ENCODE results near the gene COG6. TPM values are rescaled to one million over a fixed set of nuclear protein-coding genes. Genes with fewer than 3 reads are reported as not detected.

COG6 gene
- 46.3 TPM for total RNA-seq

DNA sequence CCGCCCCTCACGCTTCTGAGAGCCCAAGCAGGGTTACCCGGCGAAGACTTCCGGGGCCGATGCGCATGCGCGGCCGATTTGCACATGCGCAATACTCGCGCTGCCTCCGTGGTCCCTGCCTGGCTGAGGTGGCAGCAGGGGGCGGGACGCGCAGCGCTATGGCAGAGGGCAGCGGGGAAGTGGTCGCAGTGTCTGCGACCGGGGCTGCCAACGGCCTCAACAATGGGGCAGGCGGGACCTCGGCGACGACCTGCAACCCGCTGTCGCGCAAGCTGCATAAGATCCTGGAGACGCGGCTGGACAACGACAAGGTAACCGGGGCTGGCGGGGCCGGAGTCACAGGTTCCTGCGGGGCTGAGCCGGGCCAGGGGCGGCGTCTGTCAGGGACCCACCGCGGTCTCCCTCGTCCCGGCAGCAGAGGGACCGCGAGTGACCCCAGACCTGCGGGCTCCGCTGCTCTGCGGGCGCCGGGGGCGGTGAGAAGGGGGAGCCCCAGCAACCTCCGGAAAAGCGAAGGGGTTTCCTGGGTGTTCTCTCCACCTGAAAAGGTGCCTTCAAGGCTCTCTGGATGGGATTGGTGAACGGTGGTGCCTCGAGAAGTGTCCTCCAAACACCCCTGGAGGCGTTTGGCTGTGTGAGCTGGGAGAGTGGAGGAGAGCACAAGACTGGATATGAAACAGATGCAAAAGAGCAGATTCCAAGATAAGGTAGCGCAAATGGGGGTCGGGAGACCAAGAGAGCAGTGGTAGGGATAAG, at the start of gene COG6:
COG6 (plus strand) TSS at position 94 of the 756 bp plus-strand sequence; CDS start at position 159, 65 bp downstream.
- peak; percentile 93 for DNase-seq (ENCODE audit: low spot score)

DNA sequence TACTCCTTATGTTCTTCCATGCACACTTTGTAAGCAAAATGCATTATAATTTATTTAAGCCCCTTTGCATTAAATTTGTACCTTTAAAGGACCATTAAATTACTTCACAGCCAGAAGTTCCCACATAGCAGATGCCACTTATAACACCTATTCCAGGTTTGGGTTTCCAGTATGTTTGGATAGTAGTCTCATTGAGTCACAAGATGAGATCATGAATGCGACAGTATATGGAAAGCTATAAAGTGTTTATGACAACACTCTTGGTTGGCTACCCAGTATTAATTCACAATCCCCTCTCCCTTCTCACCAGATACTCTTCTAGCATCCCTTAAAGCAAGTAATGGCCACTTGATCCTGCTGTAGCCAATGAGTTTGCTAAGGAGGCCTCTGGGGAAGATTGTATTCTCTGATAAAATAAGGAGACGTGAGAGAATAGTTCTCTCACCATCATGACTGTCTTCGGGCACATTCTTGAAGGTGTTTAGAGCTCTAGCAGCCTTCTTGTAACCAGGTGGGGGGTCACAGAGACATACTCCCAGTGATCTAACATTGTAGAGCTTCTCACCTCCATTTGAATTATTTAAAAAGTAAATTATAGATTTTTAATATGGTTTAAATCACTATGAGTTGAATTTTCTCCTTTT, 49.7 kb upstream of the COG6 start:
- no peak for DNase-seq (ENCODE audit: low spot score)

DNA sequence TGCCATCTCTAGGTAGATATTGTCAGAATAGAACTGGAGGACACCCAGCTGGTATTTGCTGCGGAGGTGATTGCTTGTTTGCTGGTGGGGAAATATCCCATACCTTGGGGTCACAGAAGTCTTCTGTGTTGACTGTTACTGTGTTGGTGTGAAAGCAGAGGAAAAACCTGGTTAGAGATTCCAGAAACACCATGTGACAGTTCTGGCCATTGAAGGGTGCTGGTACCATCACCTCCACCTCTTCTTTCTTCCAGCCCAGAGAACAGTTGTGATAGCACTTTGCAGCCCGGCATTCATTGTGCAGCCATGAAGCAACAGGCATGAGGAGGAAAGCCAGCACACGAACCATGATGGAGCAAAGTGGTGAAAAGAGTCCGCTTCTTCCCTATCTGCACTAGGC, 47.6 kb upstream of the COG6 start:
- no peak for DNase-seq (ENCODE audit: low spot score)

DNA sequence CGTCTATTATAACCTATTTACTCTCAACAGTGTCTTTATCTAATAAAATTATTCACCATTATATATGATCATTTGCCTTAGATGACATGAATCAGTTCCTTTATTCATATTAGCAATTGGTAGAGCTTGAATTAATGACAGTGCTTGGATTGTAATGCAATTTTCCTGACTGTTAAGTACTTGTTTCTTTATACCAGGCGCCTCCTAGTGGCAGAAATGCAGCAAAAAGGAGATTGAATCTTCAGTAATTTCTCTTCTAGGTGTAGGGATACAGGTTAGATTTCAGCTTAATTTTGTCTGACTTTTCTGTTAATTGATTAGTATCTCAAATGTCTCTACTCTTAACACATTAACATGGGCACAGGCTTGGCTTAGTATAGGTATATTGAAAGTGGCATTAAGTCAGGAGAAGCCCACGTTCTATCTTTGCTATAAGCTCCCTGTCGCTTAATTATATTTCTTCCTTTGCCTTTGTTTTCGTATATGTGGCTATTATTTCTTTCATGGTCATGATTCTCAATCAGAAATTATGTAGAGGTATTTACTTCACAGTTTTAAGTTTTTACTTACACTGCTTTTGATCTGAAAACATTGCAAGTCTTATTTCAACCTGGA, 43.3 kb upstream of the COG6 start:
- peak; percentile 78 for DNase-seq (ENCODE audit: low spot score)

DNA sequence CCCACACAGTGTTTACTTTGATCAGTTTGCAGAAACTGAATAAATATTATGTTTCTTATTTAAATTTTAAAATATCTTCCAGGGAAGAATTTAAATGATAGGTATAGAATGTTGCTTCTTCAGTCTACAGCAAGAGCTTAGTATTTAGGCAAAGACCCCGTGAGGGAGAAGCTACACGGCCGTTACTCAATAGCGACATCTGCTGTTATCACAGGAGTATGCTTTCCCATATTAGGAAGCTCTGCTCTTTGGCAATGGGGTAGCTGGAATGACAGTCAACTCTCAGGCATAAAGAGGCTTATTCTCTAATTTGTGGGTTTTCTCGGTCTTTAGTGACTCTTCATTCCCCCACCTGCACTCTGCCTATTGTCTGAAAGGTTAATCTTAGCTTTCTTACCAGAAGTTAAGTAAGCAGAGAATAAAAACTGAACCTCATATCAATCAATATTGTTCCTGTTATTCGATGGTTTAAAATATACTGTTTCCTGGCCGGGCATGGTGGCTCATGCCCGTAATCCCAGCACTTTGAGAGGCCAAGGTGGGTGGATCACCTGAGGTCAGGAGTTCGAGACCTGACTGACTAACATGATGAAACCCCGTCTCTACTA, 39.3 kb upstream of the COG6 start:
- peak; percentile 51 for DNase-seq (ENCODE audit: low spot score)

DNA sequence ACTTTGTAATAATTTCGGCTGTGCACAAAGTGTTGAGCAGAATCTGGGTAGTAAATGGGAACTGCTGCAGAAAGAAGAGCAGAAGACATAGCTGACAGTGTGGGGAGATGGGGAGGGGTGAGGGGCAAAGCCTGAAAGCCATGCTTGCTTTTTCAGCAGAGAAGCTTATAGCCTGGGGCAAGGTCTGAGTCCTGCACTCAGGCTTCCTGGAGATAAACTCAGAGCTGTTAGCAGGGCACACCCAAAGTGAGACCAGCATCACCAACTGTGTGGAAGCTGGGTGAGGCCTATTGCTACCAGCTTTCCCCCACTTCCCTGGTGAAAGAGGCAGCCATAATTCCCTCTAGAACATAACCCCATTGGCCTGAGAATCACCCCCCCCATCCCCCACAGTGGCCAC, 36.9 kb upstream of the COG6 start:
- DNase-seq (ENCODE audit: low spot score), result no peak

DNA sequence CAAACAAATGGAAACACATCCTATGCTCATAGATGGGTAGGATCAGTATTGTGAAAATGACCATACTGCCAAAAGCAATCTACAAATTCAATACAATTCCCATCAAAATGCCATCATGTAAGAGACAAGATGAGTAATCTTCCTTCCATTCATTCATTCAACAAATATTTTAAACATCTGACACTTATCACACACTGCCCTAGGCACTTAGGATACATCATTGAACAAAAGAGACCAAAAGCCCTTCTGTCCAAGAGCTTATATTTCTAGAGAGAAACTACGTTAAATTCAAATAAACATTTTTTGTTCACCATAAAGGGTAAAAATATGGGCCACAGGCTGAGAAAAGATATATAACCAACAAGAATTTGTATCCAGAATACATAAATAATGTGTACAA, 32.0 kb upstream of the COG6 start:
- DNase-seq (ENCODE audit: low spot score), result no peak

DNA sequence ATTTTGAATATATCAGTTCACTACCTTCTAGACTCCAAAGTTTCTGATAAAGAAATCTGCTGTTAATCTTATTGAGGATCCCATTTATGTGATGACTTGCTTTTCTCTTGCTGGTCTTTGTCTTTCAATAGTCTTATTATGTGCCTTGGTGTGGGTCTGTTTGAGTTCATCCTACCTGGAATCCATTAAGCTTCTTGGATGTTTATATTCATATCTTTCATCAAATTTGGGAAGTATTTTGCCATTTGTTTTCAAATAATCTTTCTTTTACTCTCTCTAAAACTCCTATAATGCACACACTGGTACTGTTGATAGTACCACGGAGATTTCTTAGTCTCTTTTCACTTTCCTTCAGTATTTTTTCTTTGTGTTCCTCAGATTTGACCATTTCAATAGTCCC, 24.2 kb upstream of the COG6 start:
- DNase-seq (ENCODE audit: low spot score), result no peak

DNA sequence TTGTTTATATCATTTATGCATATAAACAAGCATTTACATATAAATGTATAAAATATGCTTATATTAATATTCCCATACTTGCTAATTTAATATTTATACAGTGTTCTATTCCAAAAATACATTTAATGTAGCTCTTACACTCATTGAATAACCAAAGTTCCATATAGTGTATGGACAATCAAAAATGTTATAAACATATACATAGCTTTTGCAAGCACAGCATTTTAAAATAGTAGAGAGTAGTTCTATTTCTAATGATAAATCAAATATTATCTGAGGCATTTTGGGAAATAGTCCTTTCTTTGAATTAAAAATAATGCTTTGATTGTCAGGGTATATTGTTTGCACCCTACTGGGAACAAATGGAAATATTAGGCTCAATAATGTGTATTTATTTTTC, 22.5 kb upstream of the COG6 start:
- DNase-seq (ENCODE audit: low spot score), result no peak

DNA sequence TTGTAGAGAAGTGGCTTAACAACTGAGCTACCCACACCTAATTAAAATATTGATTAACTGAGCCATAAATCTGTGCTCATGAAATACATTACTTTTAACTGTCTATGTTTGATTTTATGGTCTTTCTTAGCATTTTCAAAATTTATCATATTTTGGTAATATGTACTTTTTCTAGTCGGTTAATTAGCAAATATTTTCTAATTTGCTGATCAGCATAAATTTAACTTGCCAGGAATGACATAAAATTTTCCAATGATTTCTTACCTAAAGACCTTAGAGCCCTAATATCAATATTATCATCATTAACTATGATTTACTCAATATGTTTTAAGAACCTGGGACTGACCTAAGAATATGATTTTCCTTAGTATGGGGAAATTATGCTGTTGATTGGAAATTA, 19.9 kb upstream of the COG6 start:
- no peak for DNase-seq (ENCODE audit: low spot score)

DNA sequence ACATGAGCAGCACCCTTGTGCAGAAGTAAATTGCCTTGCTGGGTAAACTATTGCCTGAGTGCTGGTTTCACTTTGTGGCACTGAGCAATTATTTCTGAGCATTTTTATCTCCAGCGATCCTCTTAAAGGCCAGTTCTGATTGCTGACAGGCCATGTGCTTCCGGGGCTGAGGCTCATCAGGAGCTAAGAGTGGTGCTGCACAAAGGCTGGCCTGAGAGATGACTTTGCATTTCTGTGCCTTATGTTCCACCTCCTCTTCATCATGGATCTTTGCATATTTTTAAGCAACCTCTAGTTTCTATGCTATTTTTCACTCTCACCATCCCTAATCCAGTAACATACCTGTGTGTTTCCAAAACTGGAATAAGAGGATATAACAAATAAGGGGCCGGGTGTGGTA, 17.6 kb upstream of the COG6 start:
- no peak for DNase-seq (ENCODE audit: low spot score)

DNA sequence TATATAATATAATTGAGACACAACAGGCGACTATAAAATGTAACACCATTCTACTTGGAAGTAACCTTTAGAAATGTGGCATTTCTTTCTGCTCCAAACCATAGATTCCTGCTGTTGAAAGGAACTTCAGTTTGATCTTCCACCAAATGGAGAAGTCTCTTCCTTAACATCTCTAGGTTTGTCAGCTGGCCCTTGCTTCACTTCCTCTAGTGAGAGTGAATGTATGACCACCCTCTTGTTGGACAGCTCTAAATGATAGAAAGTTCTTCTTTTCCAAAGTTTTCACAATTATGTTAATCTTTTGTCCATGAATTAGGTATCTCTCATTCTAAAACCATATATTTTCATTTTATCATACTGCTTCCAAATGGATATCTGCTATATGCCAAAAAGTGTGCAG, 13.8 kb upstream of the COG6 start:
- no peak for DNase-seq (ENCODE audit: low spot score)

DNA sequence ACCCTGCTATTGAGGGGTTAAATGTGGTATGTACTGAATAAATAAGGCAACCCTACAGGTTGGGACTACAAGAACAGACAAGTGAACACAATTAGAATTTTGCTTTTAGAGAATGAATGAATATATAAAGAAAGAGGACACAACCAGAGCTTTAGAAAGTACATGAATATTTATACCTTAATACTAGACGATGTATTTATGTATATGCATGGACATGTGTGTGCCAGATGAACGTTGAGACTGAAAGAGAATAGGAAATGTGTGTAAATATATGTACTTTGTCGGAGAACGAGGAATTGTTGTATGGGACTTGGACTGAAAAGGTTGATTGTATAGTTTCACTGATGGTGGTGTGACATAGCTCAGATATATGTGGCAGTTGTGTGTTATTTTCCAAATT, 9.3 kb upstream of the COG6 start:
- DNase-seq (ENCODE audit: low spot score), result no peak

DNA sequence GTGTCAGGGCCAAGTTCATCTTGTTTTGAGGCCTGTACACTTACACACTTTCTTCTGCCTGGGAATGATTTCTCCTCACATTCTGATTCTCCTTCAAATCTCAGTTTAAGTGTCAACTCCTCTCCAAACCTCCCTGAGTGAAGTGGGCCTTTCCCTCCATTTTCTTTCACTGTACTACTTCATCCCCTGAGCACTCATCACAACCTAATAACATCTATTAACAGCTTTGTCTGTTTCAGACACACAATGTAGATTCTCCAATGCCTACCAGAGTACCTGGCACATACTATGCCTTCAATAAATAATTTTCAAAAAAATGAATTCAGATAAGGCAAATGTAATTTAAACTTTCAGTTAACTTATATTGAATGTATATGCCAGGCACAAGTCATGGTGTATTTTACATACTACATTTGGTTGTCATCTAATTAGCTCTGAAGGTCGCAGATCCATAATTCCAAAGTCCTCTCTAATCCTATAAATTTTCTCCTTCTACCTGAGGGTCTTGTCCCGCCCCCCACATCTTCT, 357 bp upstream of the COG6 start:
- no peak for DNase-seq (ENCODE audit: low spot score)

DNA sequence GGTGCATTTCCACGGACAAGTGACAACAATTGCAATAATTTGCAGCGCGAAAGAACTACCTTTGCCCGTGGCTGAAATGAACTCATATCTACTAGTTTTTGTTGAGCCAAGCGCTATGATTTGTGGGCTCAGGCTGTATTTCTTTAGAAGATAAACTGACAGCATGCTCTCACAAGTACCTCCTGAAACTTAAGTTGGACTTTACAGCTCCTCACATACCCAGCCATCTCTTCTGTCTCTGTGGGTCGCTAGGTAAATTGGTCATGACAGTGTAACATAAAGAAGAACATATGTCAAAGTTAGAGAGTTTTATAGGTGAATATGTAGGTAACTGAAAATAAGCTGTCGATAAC, 839 bp downstream of the COG6 start:
- no peak for DNase-seq (ENCODE audit: low spot score)

DNA sequence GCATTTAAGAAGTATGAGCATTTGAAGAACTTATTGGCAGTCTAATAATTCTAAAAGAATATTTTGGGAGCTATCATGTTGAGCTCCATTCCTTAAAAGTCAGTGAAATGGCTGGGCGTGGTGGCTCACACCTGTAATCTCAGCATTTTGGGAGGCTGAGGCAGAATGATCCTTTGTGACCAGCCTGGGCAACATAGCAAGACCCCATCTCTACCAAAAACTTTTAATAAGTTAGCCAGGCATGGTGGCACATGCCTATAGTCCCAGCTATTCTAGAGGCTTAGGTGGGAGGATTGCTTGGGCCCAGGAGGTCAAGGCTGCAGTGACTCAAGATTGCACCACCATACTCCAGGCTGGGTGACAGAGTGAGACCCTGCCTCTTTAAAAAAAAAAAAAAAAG, 8.0 kb downstream of the COG6 start:
- DNase-seq (ENCODE audit: low spot score), result no peak

DNA sequence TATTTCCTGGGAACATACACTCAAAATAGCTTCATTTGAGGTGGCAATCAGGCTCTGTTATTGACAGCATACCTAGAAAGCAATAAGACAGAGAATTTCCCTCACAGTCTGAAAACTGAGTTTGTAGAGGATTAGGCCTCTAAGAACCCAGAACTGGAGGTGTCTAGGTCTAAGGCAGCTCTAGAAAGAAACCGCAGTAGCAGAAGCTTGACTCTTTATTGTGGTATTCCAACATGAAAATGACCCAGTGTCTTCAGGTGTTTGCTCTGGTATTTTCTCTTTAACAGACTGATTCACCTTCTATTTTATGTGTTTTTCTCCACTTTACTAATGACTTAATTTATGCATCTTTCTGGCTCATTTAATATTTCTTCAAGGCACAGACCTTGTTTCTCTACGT, 8.5 kb downstream of the COG6 start:
- no peak for DNase-seq (ENCODE audit: low spot score)

DNA sequence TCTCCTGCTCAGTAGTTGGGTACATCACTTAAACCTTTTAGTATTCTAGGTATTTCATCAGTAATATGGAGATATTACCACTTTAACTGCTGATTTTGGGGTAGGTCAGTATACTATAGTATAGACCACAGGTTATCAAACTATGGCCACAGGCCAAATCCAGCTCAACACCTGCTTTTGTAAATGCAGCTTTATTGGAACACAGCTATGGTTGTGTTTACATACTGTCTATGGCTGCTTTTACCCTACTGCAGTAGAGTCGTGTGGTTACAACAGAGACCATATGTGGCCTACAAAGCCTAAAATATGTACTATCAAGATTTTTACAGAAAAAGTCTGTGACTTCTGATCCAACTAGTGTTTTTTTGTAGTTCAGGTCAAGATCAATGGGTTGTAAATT, 10.3 kb downstream of the COG6 start:
- no peak for DNase-seq (ENCODE audit: low spot score)

DNA sequence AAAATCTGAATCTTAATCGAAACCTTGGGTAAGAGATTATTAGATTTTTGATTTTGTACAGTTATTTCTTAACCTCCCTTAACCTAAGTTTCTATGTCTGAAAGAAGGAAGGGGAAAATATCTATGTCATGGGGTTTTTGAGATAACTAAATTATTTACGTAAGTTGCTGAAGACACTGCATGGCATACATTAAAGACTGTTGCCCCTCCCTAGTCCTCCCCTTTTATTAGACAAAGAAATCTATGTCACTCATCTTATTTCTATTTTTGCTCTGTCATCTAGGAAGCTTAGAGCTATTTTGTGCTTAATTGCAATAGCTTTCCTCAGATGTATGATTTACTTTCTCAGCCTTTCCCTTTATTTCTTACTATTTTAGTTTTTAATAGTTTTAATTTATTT, 15.0 kb downstream of the COG6 start:
- DNase-seq (ENCODE audit: low spot score), result no peak

DNA sequence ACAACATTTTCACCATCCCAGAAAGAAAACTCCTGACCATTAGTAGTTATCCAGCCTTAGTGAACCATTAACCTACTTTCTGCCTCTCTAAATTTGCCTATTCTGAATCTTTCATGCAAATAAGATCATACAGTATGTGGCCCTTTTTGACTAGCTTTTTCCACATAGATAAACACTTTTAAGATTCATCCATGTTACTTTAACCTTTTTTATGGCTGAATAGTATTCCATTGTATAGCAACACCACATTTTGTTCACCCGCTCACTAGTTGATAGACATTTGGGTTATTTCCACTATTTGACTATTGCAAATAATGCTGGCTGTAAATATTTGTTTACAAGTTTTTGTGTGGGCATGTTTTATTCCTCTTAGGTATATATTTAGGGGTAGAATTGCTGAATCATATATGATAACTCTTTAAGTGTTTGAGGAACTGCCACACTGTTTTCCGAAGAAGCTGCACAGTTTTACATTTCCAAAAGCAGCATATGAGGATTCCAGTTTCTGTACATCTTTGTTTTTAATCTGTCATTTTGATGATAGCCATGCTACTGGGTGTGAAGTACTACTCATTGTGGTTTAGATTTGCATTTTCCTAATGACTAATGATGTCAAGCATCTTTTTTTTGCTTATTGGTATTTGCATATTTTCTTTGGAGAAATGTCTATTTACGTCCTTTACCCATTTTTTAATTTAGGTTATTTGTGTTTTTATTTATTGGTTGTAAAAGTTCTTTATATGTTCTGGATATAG, 17.1 kb downstream of the COG6 start:
- DNase-seq (ENCODE audit: low spot score), result no peak

DNA sequence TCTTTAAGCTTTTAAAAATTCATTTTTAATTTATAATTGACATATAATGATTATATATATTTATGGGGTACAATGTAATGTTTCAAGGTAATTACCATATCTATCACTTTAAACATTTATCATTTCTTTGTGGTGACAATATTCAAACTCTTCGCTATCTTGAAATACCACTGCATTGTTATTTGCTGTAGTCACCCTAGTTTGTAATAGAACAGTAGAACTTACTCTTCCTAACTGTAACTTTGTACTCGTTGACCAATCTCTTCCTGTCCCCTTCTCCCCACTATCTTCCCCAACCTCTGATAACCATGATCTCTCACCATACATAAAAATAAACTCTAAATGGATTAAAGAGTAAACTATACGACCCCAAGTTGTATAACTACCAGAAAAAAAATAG, 20.4 kb downstream of the COG6 start:
- DNase-seq (ENCODE audit: low spot score), result no peak

DNA sequence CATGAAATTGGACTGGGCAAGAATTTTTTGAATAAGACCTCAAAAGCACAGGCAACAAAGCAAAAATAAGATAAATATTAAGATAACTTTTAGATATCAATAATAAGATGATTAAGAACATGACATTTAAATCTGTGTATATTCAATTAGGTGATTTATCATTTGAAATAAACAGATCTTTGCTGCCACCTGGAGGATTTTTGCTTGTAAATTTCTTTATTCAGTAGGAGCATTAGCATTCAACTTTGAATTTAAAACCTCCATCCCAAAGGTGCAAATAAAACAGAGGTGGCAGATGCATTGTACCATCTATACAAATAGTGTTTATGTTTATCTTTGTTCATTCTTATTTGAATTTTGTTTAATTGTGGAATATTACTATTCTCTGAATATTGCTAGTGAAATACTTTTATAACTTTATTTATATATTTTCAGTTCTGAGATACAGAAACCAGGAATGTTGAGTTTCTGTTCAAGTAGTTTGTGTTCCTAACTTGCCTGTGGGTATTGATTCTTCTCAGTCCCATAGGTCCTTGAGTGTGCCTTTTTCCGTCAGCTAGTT, 20.9 kb downstream of the COG6 start:
- DNase-seq (ENCODE audit: low spot score), result peak; percentile 22
